Measurements from ENCODE around the gene SLC9A4. TPM values are rescaled to one million over a fixed set of nuclear protein-coding genes. Genes with fewer than 3 reads are reported as not detected.
"Not testable (repeated sequence)": the region's sequence is repeated elsewhere in the genome, so short reads cannot be mapped to it uniquely, and the experiment has no call there.

Gene SLC9A4
- polyA plus RNA-seq, 1 donor = not detected

DNA sequence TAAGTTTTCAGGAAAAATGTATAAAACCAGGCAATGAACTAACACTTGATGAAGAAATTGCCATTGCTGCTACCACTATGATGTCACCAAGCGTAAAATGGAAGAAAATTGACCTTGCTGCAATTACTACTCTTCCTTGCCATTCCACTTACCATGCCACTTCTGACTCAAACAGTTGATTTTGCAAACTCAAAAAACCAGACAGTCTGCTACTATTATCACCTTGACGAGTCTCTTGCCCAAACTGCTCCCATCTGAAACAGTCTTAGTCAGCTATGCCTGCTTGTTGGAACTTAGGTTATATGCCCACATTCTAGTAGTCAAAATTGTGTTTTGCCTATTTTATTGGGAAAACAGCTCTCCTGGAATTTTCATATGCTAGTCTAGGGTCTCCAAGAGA lies 74.4 kb downstream of the SLC9A4 start:
- DNase-seq (ENCODE audit: low read depth) = no peak

DNA sequence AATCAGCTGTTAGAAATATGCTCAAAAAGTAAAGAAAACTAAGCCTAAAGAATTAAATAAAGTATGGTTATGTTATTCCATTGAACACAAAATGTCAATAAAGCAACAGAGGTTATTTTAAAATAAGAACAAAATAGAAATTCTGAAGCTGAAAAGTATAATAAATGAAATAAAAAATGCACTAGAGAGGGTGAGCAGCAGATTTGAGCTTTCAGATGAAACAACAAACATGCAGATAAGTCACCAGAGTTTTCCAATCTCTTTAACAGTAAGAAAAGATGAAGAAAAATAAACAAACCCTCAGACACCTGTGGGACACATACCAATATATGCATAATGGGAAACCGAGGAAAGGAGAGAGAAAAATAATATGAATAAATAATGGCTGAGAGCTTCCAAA lies 76.0 kb downstream of the SLC9A4 start:
- DNase-seq (ENCODE audit: low read depth) = no peak

DNA sequence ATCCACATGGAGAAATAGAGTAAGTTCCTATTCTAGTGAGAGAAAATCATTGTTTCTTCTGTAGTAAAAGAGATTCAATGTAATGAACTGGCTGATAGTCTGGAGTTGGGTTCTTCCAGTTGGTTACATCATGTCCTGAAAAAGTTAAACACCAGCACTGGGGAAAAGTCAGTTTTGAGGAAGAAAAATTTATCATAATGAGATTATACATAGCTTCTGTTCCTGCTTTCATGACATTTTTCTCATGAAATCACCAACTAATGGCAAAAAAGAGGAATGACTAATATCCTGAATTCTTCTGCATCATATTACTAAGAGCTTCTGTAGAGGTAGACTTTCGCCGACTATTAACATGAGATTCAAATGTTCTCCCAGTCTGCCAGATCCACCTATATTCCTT lies 77.1 kb downstream of the SLC9A4 start:
- DNase-seq (ENCODE audit: low read depth) = no peak

DNA sequence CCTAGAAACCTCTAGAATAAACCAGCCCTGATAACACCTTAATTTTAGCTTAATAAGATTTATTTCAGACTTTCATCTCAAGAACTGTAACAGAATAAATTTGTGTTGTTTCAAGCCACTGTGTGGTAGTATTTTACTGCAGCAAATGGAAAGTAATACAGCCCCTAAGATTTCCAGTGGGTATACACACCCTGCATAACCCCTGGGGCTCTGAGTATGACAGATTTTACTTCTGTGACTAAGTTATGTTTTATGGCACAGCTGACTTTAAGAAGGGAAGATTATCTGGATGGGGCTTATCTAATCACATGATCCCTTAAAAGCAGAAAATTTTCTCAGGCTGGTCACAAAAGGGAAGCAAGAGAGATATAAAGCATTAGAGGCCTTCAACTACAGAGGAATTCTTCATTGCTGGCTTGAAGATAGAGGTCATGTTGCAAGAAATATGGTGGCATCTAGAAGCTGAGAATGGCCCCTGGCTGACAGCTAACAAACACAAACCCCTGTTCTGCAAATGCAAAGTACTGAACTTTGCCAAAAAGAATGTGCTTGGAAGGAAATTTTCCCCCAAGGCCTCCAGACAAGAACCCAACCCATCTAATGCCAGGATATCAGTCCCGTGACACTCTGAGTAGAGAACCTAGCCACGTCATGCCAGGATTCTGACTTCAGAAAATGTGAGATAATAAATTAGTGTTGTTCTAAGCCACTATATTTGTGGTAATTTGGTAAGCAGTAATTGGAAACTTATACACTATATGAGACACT lies 78.5 kb downstream of the SLC9A4 start:
- DNase-seq (ENCODE audit: low read depth) = no peak

DNA sequence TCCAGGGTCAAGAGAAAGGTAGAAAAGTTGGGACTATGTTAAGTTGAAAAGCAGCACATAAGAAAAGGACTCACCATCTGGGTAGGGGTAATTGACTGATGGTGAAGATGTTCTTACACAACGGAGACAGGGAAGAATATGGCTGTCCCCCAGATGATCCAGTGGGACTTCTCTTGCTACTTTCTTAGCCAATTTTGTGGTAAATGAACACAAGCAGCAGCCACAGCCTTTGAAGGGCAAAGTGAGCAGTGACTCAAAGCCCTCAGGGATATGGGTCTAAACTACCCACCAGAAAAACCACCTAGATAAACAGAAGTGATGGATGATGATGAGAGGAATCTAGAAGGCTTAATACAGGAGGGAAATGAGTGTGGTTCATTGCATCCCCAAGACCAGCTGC lies 80.6 kb downstream of the SLC9A4 start:
- DNase-seq (ENCODE audit: low read depth) = no peak

DNA sequence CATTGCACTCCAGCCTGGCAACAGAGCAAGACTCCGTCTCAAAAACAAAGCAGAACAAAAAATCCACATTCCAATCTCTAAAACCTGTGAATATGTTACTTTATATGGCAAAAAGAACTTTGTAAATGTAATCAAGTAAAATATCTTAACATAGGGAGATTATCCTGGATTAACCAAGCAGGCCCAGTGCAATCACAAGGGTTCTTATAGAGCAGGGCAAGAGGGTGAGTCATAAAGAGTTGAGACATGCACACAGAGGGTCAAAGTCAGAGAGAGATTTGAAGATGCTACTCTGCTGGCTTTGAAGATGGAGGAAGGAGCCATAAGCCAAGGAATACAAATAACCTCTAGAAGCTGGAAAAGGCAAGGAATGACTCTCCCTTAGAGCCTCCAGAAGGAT lies 85.4 kb downstream of the SLC9A4 start:
- DNase-seq (ENCODE audit: low read depth) = no peak

DNA sequence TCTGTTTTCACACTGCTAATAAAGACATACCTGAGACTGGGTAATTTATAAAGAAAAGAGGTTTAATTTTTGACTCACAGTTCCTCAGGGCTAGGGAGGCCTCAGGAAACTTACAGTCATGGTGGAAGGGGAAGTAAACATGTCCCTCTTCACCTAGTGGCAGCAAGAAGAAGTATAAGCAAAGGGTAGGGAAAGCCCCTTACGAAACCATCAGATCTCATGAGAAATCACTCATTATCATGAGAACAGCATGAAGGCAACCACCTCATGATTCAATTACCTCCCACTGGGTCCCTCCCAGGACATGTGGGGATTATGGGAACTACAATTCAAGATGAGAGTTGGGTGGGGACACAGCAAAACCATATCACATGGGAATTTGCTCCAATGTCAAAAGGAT lies 89.5 kb downstream of the SLC9A4 start:
- DNase-seq (ENCODE audit: low read depth) = not testable (repeated sequence)

DNA sequence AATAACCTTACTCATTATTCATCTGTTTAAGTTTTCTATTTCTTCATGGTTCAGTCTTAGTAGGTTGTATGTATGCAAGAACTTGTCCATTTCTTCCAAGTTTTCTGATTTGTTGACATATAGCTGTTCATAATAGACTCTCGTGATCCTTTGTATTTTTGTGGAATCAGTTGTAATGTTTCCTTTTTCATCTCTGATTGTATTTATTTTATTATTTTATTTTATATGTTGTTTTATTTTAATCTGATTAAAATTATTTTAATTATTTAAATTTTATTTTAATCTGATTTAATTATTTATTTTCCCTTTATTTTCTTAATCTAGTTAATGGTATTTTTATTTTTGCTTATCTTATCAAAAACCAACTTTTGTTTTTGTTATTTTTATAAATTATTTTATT lies 102.9 kb downstream of the SLC9A4 start:
- DNase-seq (ENCODE audit: low read depth) = no peak

DNA sequence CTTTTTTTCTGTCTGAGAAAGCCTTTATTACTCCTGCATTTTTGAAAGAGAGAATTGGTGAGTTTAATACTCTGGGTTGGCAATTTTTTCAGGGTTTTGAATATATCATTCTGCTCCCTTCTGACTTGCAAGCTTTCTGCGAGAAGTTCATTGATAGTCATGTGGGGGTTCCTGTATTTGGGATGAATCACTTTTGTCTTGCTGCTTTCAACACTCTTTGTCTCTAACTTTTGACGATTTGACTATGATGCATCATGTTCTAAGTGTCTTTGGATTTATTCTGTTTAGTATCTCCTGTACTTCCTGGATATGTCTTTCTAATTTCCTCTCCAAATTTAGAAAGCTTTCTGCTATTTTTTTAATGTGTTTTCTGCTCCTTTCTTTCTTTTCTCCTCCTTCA lies 105.3 kb downstream of the SLC9A4 start:
- DNase-seq (ENCODE audit: low read depth) = no peak

DNA sequence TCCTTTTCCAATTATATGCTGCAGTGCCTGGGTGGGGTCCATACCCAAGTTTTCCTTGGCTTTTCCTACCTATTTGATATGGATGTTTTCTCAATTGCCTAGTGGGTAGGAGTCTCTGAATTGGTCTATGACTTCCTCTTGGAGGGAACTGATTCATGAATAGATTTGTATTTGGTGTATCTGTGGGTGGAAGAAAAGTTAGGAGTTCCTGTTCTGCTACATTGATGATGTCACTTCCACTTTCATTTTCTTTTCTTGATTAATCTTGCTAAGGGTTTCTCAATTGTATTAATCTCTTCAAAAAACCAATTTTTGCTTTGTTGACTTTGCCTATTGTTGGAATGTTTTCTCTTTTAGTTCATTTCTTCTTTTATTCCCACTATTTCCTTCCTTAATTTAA lies 108.9 kb downstream of the SLC9A4 start:
- DNase-seq (ENCODE audit: low read depth) = no peak

DNA sequence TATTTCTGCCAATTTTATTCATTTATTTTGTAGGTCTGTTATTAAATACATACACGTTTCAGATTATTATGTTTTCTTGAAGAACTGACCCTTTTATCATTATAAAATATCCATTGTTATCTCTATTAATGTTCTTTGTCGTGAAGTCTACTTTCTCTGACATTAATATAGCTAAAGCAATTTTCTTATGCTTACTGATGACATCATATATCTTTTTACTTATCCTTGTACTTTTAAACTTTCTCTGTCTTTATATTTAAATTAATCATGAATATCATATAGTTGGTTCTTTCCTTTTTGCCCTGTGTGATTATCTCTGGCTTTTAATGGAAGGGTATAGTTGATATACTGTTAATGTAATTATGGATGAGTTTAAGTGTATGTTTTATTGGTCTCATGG lies 109.8 kb downstream of the SLC9A4 start:
- DNase-seq (ENCODE audit: low read depth) = no peak

Other genes with a start within 250 kb of the SLC9A4 start
- 0.35 TPM for gene IL1RL1, start 161.7 kb upstream of the SLC9A4 start, polyA plus RNA-seq (ENCODE audit: insufficient read length)
- 0.57 TPM for gene IL18R1, start 117.4 kb upstream of the SLC9A4 start, polyA plus RNA-seq (ENCODE audit: insufficient read length)
- 0.34 TPM for gene IL18RAP, start 50.1 kb upstream of the SLC9A4 start, polyA plus RNA-seq (ENCODE audit: insufficient read length)
- 2.6 TPM for gene SLC9A2, start 146.3 kb downstream of the SLC9A4 start, polyA plus RNA-seq (ENCODE audit: insufficient read length)